ENCODE data around the gene DIPK2B. TPM values are rescaled to one million over a fixed set of nuclear protein-coding genes. Genes with fewer than 3 reads are reported as not detected.
A peak's percentile ranks its signal among the peaks of the same experiment; 100 is the strongest.

Gene DIPK2B
- total and polyA plus RNA-seq, 10 of the 15 experiments (the other 5 are each of a cell fraction or from before 2014, with no cell fraction given), result not detected

DNA sequence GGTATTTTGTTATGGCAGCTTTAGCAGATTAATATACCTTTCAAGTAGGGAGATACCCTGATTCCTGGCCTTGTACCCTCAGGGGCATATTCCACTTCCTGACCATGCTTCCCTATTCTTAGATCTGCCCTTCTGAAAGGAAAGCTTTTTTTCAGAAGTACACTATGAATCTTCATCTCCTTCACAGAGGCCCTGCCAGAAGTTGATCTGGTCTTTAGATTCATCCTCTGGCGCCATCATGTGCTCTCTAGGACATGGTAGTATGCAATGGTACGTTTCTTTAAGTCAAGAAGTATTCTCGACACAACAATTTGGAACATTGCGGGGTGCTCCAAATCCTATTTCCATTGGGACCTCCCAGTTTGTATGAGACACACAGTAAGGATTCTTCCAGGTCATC is 39.6 kb upstream of the DIPK2B start:
- ATAC-seq (no peak), DNase-seq (ENCODE audit: low read depth, low spot score) (no peak), FAIRE-seq (no peak)
- 21% methylated on average over 4 of the region's 4 CpGs for WGBS (ENCODE audit: insufficient coverage, insufficient replicate concordance, low lambda C conversion rate, missing lambda C conversion rate)
- ChIA-PET POLR2A (no interaction called here), CTCF (interaction anchor here (0.6 kb wide), 1 partner anchor 1283 kb away, joined by 3 read pairs; no protein-coding TSS in a partner anchor), RAD21 (ENCODE audit: unreplicated experiment) (no interaction called here), SMC1A (ENCODE audit: uncharacterized antibody, unreplicated experiment) (no interaction called here)
- Histone ChIP-seq H3K27me3 (replicated peaks in 1 of 2; ENCODE audit: control insufficient read depth in 2 of 2, insufficient read depth in 2 of 2, low read length in 1 of 2) (no peaks in the 10 kb centered on the region; a peak in 1 of 4 replicates), H3K9me3 (replicated peaks; ENCODE audit: control insufficient read depth, insufficient read depth, low read length) (no peaks in the 10 kb centered on the region), H3K79me2 (ENCODE audit: control insufficient read depth, insufficient read depth, low read length) (no peaks in the 10 kb centered on the region), H3K4me2 (ENCODE audit: control insufficient read depth, insufficient read depth) (no peak overlapping the region), H2AFZ (ENCODE audit: control insufficient read depth, low read depth, low read length) (no peak overlapping the region), H3K27ac (ENCODE audit: control insufficient read depth, insufficient read depth) (no peak overlapping the region), H3K36me3 (ENCODE audit: control insufficient read depth in 2 of 2, insufficient read depth in 2 of 2, low read length in 1 of 2) (no peaks in the 10 kb centered on the region), H4K20me1 (ENCODE audit: control insufficient read depth, insufficient read depth) (no peaks in the 10 kb centered on the region), H3K4me1 (ENCODE audit: control insufficient read depth, insufficient read depth, low read length) (no peaks in the 10 kb centered on the region), H3K4me3 (no peak overlapping the region), H3K9ac (ENCODE audit: control insufficient read depth, insufficient read depth, low read length) (no peak overlapping the region)
- intact Hi-C loops (cut with micrococcal nuclease; ENCODE audit: unreplicated experiment), result no loop called here
- in situ Hi-C loops (cut with MboI), result no loop called here
- no TSS peak for BruUV-seq (replicated peaks)
- TF ChIP-seq TBL1XR1 (IDR thresholded peaks at IDR 0.05; ENCODE audit: low read depth, low read length) (no peak), SP1 (IDR thresholded peaks at IDR 0.05; ENCODE audit: low read depth, low read length) (no peak), CTCF (IDR thresholded peaks at IDR 0.05 in 2 of 3, conservative IDR thresholded peaks at IDR 0.05 in 1 of 3; ENCODE audit: control insufficient read depth in 2 of 3, extremely low read depth in 1 of 3, insufficient read depth in 1 of 3, low read depth in 3 of 3, low read length in 3 of 3) (peak in 1 of 3 experiments; percentile 14; a peak in 1 of 6 replicates), RCOR1 (conservative IDR thresholded peaks at IDR 0.05; ENCODE audit: low read depth, low read length) (no peak), EZH2 (IDR thresholded peaks at IDR 0.05; ENCODE audit: borderline replicate concordance, control insufficient read depth, low read depth, low read length) (no peak)

DNA sequence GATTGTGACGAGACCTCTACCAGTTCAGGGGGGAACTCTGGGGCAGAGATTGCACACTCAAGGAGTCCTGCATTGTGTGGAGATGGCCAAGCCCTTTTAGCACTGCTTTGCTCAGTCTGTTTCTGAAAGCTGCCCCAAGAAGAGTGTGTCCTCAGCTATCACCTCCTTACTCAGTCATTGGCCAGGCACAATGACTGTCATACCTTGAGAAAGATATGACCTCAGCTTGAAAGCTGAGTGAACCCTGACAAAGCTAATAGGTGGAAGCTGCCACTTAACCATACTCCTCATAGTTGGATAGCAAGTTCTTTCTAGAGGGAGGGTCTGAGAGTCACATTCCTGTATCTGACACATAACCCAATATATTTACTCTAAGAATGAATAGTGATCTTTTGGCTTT is 37.8 kb upstream of the DIPK2B start:
- POLR2A ChIA-PET, result no interaction called here
- Histone ChIP-seq H3K4me1 (ENCODE audit: control insufficient read depth, insufficient read depth, low read length) (no peaks in the 10 kb centered on the region), H2AFZ (ENCODE audit: control insufficient read depth, low read depth, low read length) (no peak overlapping the region), H3K9me3 (replicated peaks; ENCODE audit: control insufficient read depth, insufficient read depth, low read length) (no peaks in the 10 kb centered on the region), H3K9ac (ENCODE audit: control insufficient read depth, insufficient read depth, low read length) (no peak overlapping the region), H3K4me3 (no peak overlapping the region), H4K20me1 (ENCODE audit: control insufficient read depth, insufficient read depth) (no peaks in the 10 kb centered on the region), H3K36me3 (ENCODE audit: control insufficient read depth in 2 of 2, insufficient read depth in 2 of 2, low read length in 1 of 2) (no peaks in the 10 kb centered on the region), H3K27ac (ENCODE audit: control insufficient read depth, insufficient read depth) (no peak overlapping the region), H3K4me2 (ENCODE audit: control insufficient read depth, insufficient read depth) (no peak overlapping the region), H3K79me2 (ENCODE audit: control insufficient read depth, insufficient read depth, low read length) (no peaks in the 10 kb centered on the region), H3K27me3 (replicated peaks in 1 of 2; ENCODE audit: control insufficient read depth in 2 of 2, insufficient read depth in 2 of 2, low read length in 1 of 2) (no peaks in the 10 kb centered on the region; a peak in 1 of 4 replicates)
- no peak for FAIRE-seq
- in situ Hi-C loops (cut with MboI), result no loop called here
- CTCF ChIA-PET, result no interaction called here
- RAD21 ChIA-PET (ENCODE audit: unreplicated experiment), result no interaction called here
- no TSS peak for BruUV-seq (replicated peaks)
- intact Hi-C loops (cut with micrococcal nuclease; ENCODE audit: unreplicated experiment), result no loop called here
- no peak for DNase-seq (ENCODE audit: low read depth, low spot score)
- SMC1A ChIA-PET (ENCODE audit: uncharacterized antibody, unreplicated experiment), result no interaction called here
- no peak for ATAC-seq
- WGBS (ENCODE audit: insufficient coverage, insufficient replicate concordance, low lambda C conversion rate, missing lambda C conversion rate), result 0% methylated on average over 1 of the region's 1 CpG
- TF ChIP-seq, protein P1, sequence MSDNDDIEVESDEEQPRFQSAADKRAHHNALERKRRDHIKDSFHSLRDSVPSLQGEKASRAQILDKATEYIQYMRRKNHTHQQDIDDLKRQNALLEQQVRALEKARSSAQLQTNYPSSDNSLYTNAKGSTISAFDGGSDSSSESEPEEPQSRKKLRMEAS (IDR thresholded peaks at IDR 0.05; ENCODE audit: low read depth, low read length), result no peak
- no peak for TF ChIP-seq PAX8 (IDR thresholded peaks at IDR 0.05)
- TF ChIP-seq CBX3 (IDR thresholded peaks at IDR 0.05; ENCODE audit: borderline replicate concordance, low read depth), result no peak
- TF ChIP-seq SREBF1 (IDR thresholded peaks at IDR 0.05; ENCODE audit: low read length), result no peak
- TF ChIP-seq STAT1 (conservative IDR thresholded peaks at IDR 0.05), result no peak
- no peak for TF ChIP-seq EED (IDR thresholded peaks at IDR 0.05; ENCODE audit: low read depth)

All from GM12878 (cell line).